GM19324 (cell line): ENCODE data around the gene KATNBL1.

Source experiments
- ATAC-seq: cut with Tn5 transposase; IDR thresholded peaks from one replicate; pipeline ENCODE4 v1.9.1; 2021; ENCODE audit warnings: mild to moderate bottlenecking, moderate library complexity; ENCODE audit not compliant: unreplicated experiment, low FRiP score

KATNBL1 gene

DNA sequence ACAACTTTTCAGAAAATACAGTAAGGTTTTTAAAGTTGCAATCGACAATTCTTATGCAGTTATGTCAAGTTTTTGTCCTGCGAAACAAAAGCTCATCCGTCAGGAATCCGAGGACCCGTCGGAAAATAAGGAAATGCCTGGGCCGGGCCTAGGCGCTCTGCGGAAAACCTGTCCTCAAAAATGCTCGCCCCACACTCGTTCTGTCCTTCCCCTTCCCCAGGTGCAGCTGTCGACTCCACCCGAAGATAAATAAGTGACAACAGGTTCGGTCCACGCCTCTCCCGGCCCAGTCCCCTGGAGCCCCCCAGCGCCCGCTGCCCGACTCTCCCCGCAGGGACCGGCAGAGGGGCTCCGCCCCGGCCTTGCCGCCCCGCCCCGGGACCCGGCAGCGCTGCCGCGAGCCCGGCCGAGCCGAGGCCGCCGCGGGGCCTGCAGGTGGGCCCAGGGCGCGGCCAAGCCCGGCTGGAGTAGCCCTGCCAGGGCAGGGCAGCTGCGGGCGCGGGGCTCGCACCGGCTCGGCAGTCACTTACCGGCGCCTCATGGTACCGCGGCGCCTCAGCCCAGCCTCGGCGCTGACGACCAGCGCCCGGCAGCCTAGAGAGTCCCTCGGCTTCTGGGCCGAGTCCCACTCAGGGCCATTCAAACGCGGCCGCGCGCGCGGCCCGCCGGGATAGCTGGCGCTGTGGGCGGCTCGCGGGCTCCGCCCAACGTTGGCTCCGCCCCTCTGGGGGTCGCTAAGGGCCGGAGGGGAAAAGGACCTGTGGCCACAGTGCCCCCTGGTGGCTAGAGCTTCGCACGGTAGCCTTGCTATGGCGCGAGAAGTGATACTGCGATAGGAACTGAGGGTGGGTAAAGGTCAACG lies at the start of gene KATNBL1:
KATNBL1 (minus strand) TSS at position 676 of the 862 bp plus-strand sequence. CDS start 46,420 bp downstream, outside the sequence.
- peak; percentile 89 for ATAC-seq

- no peak for ATAC-seq
Observed at GRCh38 chr15:34259566-34259965, 49.7 kb upstream of the KATNBL1 start.

GRCh38 chr15:34258151-34258550 lies 48.3 kb upstream of the KATNBL1 start:
- ATAC-seq, result no peak

- no peak for ATAC-seq
Observed at GRCh38 chr15:34252545-34252944, 42.6 kb upstream of the KATNBL1 start.

- no peak for ATAC-seq
Observed at GRCh38 chr15:34248190-34248589, 38.3 kb upstream of the KATNBL1 start.

DNA sequence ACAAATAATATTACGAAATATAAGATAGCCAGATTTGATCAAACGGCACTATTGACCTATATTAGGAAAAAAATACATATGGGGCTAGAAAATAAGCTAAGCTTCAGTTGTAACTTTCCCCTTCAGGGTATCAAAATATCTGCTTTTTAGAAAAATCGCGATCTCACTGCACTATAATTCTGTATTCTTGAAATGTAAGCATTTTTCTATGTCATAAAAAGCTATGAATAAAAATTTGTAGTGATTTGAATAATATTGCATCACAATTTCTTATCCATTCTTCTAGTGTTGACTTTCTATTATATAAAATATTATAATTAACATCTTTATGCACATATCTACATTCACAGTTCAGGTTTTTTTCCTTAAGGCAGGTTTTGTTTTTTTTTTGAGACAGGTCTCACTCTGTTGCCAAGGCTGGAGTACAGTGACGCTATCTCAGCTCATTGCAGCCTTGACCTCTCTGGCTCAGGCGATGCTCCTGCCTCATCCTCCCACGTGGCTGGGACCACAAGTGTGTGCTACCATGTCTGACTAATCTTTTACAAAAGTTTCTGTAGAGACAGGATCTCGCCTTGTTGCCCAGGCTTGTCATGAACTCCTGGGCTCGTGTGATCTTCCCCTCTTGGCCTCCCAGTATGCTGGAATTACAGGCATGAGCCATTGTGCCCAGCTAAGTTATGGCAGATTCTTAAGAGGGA lies 36.5 kb upstream of the KATNBL1 start:
- no peak for ATAC-seq

DNA sequence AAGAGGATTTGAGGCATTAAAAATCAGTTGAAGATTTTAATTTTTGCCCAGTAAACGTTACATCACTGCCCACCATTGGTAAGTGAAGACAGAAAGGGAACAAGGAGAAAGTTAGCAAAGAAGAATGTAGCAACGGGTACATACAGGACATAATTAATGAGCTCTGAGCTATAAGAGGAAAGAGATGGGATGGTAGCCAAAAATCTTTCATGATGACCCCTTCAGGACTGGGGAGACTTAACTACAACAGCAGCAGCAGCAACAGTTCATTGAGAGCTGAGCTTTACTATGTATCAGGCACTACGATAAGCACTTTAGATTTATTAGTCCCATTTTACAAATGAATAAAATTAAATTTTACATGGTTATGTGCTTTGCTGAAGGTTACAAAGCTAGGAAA lies 33.3 kb upstream of the KATNBL1 start:
- ATAC-seq, result no peak

DNA sequence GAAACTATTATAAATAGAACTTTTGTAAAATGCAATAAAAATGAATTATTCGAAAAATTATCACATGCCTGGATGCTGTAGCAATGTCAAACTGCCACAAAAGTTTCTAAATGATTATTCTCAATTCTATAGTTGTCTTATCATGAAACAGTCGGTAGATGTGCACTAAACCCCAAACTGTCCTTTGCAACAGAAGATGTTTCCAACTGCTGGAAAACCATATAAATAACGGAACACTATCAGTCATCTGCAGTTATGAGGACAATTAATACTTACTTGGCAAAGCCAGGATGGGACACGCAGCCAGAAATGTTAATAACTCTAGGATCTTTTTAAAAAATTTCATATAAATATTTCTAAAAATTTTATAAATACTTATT lies 32.4 kb upstream of the KATNBL1 start:
- ATAC-seq, result no peak

DNA sequence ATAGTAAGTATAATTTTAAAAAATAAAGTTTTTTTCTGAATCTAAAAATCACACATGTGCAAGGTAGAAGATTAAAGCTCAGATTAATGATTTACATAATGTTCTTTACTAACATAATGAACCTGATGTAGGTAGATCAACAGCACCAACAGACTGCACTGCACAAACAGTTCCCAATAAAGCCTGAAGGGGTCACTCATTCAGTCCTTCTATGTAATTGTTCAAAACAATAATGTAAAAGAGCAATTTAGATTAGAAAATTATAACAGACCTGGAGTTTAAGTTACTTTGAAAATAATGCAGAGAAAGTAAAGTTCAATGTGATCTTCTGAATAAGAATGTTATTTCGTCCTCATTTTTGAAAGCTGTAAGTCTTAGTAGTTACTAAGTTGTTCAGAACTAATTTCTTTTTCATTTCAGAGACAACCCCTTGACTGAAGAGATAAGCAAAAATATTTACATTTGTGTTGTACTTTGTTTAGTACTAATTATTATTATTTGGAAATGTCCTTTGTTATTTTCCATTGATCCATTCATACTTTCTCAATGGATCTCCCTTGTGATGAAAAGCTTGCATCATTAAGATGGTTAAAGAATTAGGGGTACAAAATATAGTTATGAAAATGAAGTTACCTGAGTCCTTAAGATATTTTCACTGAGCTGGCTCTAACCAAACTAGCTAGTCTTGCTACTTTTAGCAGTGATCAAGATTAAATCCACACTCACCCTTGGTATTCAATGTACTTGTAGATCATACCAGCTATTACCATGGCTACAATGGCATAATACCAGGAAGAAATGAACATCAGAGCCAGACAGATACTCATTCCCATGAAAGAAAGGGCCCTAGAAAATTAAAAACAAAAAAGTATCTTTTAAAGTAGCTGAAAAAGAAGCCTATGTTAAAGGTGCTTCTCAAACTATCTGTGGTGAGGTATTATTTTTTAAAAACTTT lies 31.8 kb upstream of the KATNBL1 start:
- no peak for ATAC-seq

GRCh38 chr15:34240537-34240936 lies 30.6 kb upstream of the KATNBL1 start:
- no peak for ATAC-seq

DNA sequence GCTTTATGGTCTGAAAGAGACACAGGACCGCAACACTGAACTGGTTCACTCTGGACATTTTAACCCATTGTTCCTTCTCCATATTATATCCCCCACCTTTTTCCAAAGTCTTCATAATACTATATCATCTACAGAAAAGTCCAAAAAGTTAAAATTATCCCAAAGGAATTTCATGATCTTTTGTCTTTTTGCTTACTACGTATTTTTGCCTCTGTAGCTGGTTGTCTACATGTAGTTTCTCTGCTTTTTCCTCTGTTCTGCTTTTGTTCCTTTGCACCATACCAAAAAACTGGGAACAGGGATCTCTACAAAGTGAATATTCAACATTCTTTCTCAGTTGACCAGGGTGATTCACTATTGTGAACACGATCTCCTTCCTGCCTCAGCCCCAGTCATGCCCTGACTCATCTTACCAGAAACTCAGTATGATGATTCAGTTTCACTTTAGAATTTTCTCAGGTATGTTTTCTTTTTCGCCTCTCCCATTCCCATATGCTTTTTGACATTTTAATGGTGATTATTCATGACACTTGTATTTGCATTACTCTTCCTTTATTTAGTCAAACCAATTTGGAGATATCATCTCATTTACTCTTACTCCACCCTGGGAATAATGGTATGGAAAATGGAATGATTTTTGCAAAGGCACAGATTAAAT lies 29.4 kb upstream of the KATNBL1 start:
- no peak for ATAC-seq

GRCh38 chr15:34233614-34234013 lies 23.7 kb upstream of the KATNBL1 start:
- ATAC-seq, result no peak

DNA sequence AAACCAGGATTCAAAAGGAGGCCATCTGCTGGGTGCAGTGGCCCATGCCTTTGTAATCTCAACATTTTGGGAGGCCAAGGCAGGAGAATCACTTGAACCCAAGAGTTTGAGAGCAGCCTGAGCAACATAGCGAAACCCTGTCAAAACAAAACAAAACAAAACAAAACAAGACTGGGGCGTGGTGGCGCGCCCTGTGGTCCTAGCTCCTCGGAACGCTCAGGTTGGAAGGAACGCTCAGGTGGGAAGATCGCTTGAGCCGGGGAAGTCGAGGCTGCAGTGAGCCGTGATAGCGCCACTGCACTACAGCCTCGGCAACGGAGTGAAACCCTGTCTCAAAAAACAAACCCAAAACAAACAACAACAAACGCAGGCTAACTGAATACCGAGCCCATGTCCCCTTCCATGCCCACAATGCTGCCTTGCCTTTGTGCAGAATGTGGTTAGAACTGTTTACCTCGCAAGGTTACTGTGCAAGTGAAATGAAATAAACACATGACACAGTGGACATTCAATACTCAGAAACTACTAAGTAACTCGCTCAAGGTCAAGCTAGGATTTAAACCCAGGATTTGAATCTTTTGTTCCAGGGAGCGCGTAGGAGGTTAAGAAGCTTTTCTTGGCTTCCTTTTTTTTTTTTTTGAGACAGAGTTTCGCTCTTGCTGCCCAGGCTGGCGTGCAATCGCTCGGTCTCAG lies 14.2 kb upstream of the KATNBL1 start:
- ATAC-seq, result no peak

- ATAC-seq, result no peak
Observed at GRCh38 chr15:34217587-34218225, 7.8 kb upstream of the KATNBL1 start.

DNA sequence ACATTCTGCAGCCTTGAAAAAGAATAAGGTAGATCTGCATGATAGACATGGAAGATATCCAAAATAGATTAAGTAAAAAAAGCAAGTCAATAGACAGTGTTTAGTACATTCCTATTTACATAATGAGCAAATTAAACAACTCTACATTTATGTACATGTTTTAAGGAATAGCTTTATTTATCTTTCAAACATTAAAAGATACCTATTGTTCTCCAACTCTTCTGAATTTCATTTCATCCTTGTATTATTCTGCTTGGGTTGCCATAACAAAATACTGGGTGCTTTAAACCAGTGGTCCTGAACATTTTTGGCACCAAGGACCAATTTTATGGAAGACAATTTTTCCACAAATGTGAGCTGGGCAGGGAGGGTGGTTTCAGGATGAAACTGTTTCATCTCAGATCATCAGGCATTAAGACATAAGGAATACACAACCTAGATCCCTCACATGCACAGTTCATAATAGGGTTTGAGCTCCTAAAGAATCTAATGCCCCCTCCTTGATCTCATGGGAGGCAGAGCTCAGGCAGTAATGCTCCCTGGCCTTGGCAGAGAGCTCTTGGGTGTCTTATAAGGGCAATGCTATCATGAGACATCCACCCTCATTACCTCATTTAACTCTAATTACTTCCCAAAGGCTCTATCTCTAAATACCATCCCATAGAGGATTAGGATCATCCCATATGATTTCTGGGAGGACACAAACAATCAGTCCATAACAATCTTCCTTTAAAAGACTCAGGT lies 6.8 kb upstream of the KATNBL1 start:
- no peak for ATAC-seq

- ATAC-seq, result no peak
Observed at GRCh38 chr15:34214135-34214534, 4.2 kb upstream of the KATNBL1 start.

- no peak for ATAC-seq
Observed at GRCh38 chr15:34213690-34214089, 3.8 kb upstream of the KATNBL1 start.

- ATAC-seq, result no peak
Observed at GRCh38 chr15:34206011-34206410, 3.9 kb downstream of the KATNBL1 start.
